Mesenchymal stem cell (in vitro differentiated cells and primary cell): Measurements from ENCODE around the gene HYDIN.
"Not testable (repeated sequence)": the region's sequence is repeated elsewhere in the genome, so short reads cannot be mapped to it uniquely, and the experiment has no call there.

Experiments used
- DNase-seq: peaks from one replicate; pipeline ENCODE4 v3.0.0-alpha.2; 2013
- H2AFZ ChIP-seq: one replicate; pipeline ENCODE4 v1.6.1; 2013; ENCODE audit warnings: low read depth, mild to moderate bottlenecking, control low read depth, inconsistent platforms, low read length, moderate library complexity
- H2AK5ac ChIP-seq: 2 replicates; pipeline ENCODE4 v1.6.1; 2013; ENCODE audit warnings: low read length, moderate library complexity, mild to moderate bottlenecking, inconsistent platforms; ENCODE audit not compliant: severe bottlenecking
- H2BK120ac ChIP-seq: one replicate; pipeline ENCODE4 v1.6.1; 2013; ENCODE audit warnings: low read depth, mild to moderate bottlenecking, inconsistent platforms, low read length, moderate library complexity
- H2BK12ac ChIP-seq, 2 experiments: one replicate each; pipeline ENCODE4 v1.6.1; 2013; ENCODE audit warnings: inconsistent platforms in 2 of 2, low read length in 2 of 2, mild to moderate bottlenecking in 2 of 2, moderate library complexity in 2 of 2, control low read depth in 1 of 2
- H2BK15ac ChIP-seq: one replicate; pipeline ENCODE4 v1.6.1; 2013; ENCODE audit warnings: mild to moderate bottlenecking, low read depth, inconsistent platforms; ENCODE audit not compliant: poor library complexity, severe bottlenecking
- H2BK5ac ChIP-seq: 2 replicates; pipeline ENCODE4 v1.6.1; 2013; ENCODE audit warnings: low read depth, mild to moderate bottlenecking, low read length, control low read depth, inconsistent platforms; ENCODE audit not compliant: poor library complexity, severe bottlenecking
- H3K14ac ChIP-seq, 2 experiments: one replicate each; pipeline ENCODE4 v1.6.1; 2013; ENCODE audit warnings: inconsistent platforms in 2 of 2, low read length in 2 of 2, control low read depth in 1 of 2, mild to moderate bottlenecking in 1 of 2, moderate library complexity in 1 of 2
- H3K18ac ChIP-seq, 2 experiments: one replicate each; pipeline ENCODE4 v1.6.1; 2013; ENCODE audit warnings: inconsistent platforms in 2 of 2, low read length in 2 of 2, control low read depth in 1 of 2, low read depth in 1 of 2, mild to moderate bottlenecking in 1 of 2
- H3K23ac ChIP-seq, 2 experiments: one replicate each; pipeline ENCODE4 v1.6.1; 2013; ENCODE audit warnings: inconsistent platforms in 2 of 2, low read length in 2 of 2, mild to moderate bottlenecking in 2 of 2, moderate library complexity in 2 of 2, control low read depth in 1 of 2
- H3K27ac ChIP-seq: 2 replicates; pipeline ENCODE4 v1.5.1; 2013; ENCODE audit warnings: mild to moderate bottlenecking, moderate library complexity, low read length, control low read depth, inconsistent platforms; ENCODE audit not compliant: poor library complexity, severe bottlenecking
- H3K27me3 ChIP-seq, 2 experiments: 2 replicates each; pipeline versions ENCODE4 v1.6.1 to v1.7.0; 2013; ENCODE audit warnings: low read length in 2 of 2, mild to moderate bottlenecking in 2 of 2, moderate library complexity in 2 of 2, control low read depth in 1 of 2, inconsistent platforms in 1 of 2; ENCODE audit not compliant: control insufficient read depth in 1 of 2, insufficient read depth in 1 of 2
- H3K36me3 ChIP-seq, 2 experiments: 2 replicates each; pipeline versions ENCODE4 v1.6.1 to v1.7.0; 2013; ENCODE audit warnings: low read length in 2 of 2, control low read depth in 1 of 2, inconsistent platforms in 1 of 2, low read depth in 1 of 2, mild to moderate bottlenecking in 1 of 2; ENCODE audit not compliant: insufficient read depth in 2 of 2, control insufficient read depth in 1 of 2
- H3K4ac ChIP-seq, 2 experiments: one replicate each; pipeline ENCODE4 v1.6.1; 2013; ENCODE audit warnings: inconsistent platforms in 2 of 2, low read length in 2 of 2, mild to moderate bottlenecking in 2 of 2, moderate library complexity in 2 of 2, control low read depth in 1 of 2, low read depth in 1 of 2
- H3K4me1 ChIP-seq: 2 replicates; pipeline ENCODE4 v1.6.1; 2013; ENCODE audit warnings: low read depth, low read length, control low read depth; ENCODE audit not compliant: control insufficient read depth, insufficient read depth
- H3K4me2 ChIP-seq: 2 replicates; pipeline ENCODE4 v1.6.1; 2013; ENCODE audit warnings: low read length, mild to moderate bottlenecking, inconsistent platforms; ENCODE audit not compliant: poor library complexity, severe bottlenecking
- H3K4me3 ChIP-seq, 2 experiments: 2 replicates each; pipeline versions ENCODE4 v1.5.1 to v1.7.0; 2013; ENCODE audit warnings: low read length in 2 of 2, mild to moderate bottlenecking in 2 of 2, control low read depth in 1 of 2, low read depth in 1 of 2; ENCODE audit not compliant: insufficient read depth in 1 of 2
- H3K79me1 ChIP-seq: replicated peaks from 2 replicates; pipeline ENCODE4 v1.6.1; 2013; ENCODE audit warnings: mild to moderate bottlenecking, control low read depth, low read length, inconsistent platforms; ENCODE audit not compliant: poor library complexity, severe bottlenecking
- H3K9ac ChIP-seq: 2 replicates; pipeline ENCODE4 v1.7.0; 2013; ENCODE audit warnings: mild to moderate bottlenecking, low read length, moderate library complexity
- H3K9me3 ChIP-seq: 2 replicates; pipeline ENCODE4 v1.7.0; 2013; ENCODE audit warnings: mild to moderate bottlenecking, low read length; ENCODE audit not compliant: control insufficient read depth
- H4K8ac ChIP-seq: one replicate; pipeline ENCODE4 v1.6.1; 2013; ENCODE audit warnings: inconsistent platforms, mild to moderate bottlenecking, low read length, moderate library complexity
- H4K91ac ChIP-seq: one replicate; pipeline ENCODE4 v1.6.1; 2013; ENCODE audit warnings: mild to moderate bottlenecking, low read length, inconsistent platforms
- WGBS: methylation state at CpG from one replicate; pipeline ENCODE4 v1.1.7; 2013; ENCODE audit warnings: mixed read lengths; 5-methylcytosine and 5-hydroxymethylcytosine counted together

Gene HYDIN

GRCh38 chr16:70939690-70940359 lies 290.7 kb downstream of the HYDIN start:
- not testable (repeated sequence) for H3K36me3 ChIP-seq, H3K9ac ChIP-seq, H2AFZ ChIP-seq, H2AK5ac ChIP-seq, H3K18ac ChIP-seq, H3K14ac ChIP-seq, H2BK5ac ChIP-seq, H2BK15ac ChIP-seq, H4K8ac ChIP-seq, H4K91ac ChIP-seq, H3K23ac ChIP-seq, H2BK12ac ChIP-seq, H3K4me3 ChIP-seq, H3K4ac ChIP-seq, H3K27ac ChIP-seq, H3K9me3 ChIP-seq, H3K4me1 ChIP-seq, H3K4me2 ChIP-seq, H2BK120ac ChIP-seq, H3K27me3 ChIP-seq, DNase-seq, H3K79me1 ChIP-seq
- no CpG with 5 or more reads among the region's 7 CpGs for WGBS

GRCh38 chr16:70936781-70937525 lies 293.6 kb downstream of the HYDIN start:
- H3K9ac ChIP-seq, DNase-seq, H2BK120ac ChIP-seq, H2AFZ ChIP-seq, H3K36me3 ChIP-seq, H3K4me1 ChIP-seq, H2AK5ac ChIP-seq, H3K23ac ChIP-seq, H3K79me1 ChIP-seq, H2BK5ac ChIP-seq, H3K4ac ChIP-seq, H3K9me3 ChIP-seq, H3K4me2 ChIP-seq, H4K91ac ChIP-seq, H3K4me3 ChIP-seq, H3K18ac ChIP-seq, H3K27ac ChIP-seq, H3K14ac ChIP-seq, H4K8ac ChIP-seq, H3K27me3 ChIP-seq, H2BK15ac ChIP-seq, H2BK12ac ChIP-seq: not testable (repeated sequence)
- WGBS, result no CpG with 5 or more reads among the region's 12 CpGs

GRCh38 chr16:70935325-70935724 lies 295.2 kb downstream of the HYDIN start:
- not testable (repeated sequence) for H3K18ac ChIP-seq, H3K36me3 ChIP-seq, H2AFZ ChIP-seq, H3K4me3 ChIP-seq, H2BK12ac ChIP-seq, H2BK15ac ChIP-seq, H3K79me1 ChIP-seq, H2BK5ac ChIP-seq, H3K27ac ChIP-seq, DNase-seq, H3K4me1 ChIP-seq, H4K91ac ChIP-seq, H3K14ac ChIP-seq, H4K8ac ChIP-seq, H2BK120ac ChIP-seq, H3K4me2 ChIP-seq, H3K4ac ChIP-seq, H3K9me3 ChIP-seq, H3K23ac ChIP-seq, H3K27me3 ChIP-seq, H3K9ac ChIP-seq, H2AK5ac ChIP-seq
- WGBS, result no CpG with 5 or more reads among the region's 4 CpGs

GRCh38 chr16:70933746-70934145 lies 296.8 kb downstream of the HYDIN start:
- H2AK5ac ChIP-seq, H4K91ac ChIP-seq, H3K9ac ChIP-seq, H4K8ac ChIP-seq, H3K23ac ChIP-seq, H3K4me1 ChIP-seq, H3K9me3 ChIP-seq, H3K79me1 ChIP-seq, H2AFZ ChIP-seq, DNase-seq, H3K4ac ChIP-seq, H2BK15ac ChIP-seq, H2BK12ac ChIP-seq, H3K36me3 ChIP-seq, H2BK5ac ChIP-seq, H2BK120ac ChIP-seq, H3K14ac ChIP-seq, H3K4me3 ChIP-seq, H3K27me3 ChIP-seq, H3K4me2 ChIP-seq, H3K18ac ChIP-seq, H3K27ac ChIP-seq: not testable (repeated sequence)
- 69% methylated on average over 8 of the region's 8 CpGs for WGBS
